ENCODE results near the gene PFDN6. TPM values are rescaled to one million over a fixed set of nuclear protein-coding genes. Genes with fewer than 3 reads are reported as not detected.

PFDN6 gene
- total RNA-seq, 1 experiment from 2014 or later = 101 TPM

DNA sequence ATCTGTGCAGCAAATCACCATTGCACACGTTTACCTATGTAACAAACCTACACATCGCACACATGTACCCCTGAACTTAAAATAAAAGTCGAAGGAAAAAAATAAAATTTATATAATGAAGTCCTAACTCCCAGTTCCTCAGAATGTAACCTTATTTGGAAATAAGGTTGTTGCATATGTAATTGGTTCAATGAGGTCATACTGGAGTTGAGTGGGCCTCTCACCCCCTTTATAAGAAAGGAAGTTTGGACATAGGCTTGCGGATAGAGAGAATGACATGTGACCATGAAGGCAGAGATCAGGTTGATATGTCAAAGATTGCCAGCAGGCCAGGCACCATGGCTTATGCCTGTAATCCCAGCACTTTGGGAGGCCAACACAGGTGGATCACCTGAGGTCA lies 44.3 kb downstream of the PFDN6 start:
- in situ Hi-C loops (cut with HindIII; ENCODE audit: low pct_unique_long_range_greater_than_20kb, low sequenced_read_pairs) = no loop called here
- TF ChIP-seq CTCF (IDR thresholded peaks at IDR 0.05) (no peak), POLR2AphosphoS5 (IDR thresholded peaks at IDR 0.05; ENCODE audit: low read depth, low read length) (no peak), TCF7L2 (IDR thresholded peaks at IDR 0.05; ENCODE audit: low read depth, low read length) (no peak), SIN3A (IDR thresholded peaks at IDR 0.05; ENCODE audit: borderline replicate concordance, insufficient read depth, low read depth, low read length) (no peak), REST (IDR thresholded peaks at IDR 0.05; ENCODE audit: insufficient read depth in 1 of 2, low read depth in 2 of 2, low read length in 1 of 2) (no peak)
- H3K9me3 ChIP-seq (ENCODE audit: control insufficient read depth, insufficient read depth, low read depth, low read length) = no peaks in the 10 kb centered on the region
- ATAC-seq (no peak), DNase-seq (ENCODE audit: low read depth, low spot score) (no peak)
- no peak overlapping the region for H3K4me3 ChIP-seq (ENCODE audit: low read depth in 2 of 2, low read length in 2 of 2)
- ChIA-PET POLR2A (no interaction called here), CTCF (no interaction called here)
- no TSS peak for BruUV-seq (replicated peaks)
- intact Hi-C loops (cut with micrococcal nuclease; ENCODE audit: unreplicated experiment) = no loop called here
- no peak overlapping the region for H3K27ac ChIP-seq (ENCODE audit: low read length)
- H3K4me1 ChIP-seq (ENCODE audit: control insufficient read depth, insufficient read depth, low read length) = no peaks in the 10 kb centered on the region
- no peaks in the 10 kb centered on the region for H3K36me3 ChIP-seq (ENCODE audit: control insufficient read depth, insufficient read depth, low read length)
- H3K27me3 ChIP-seq (ENCODE audit: control insufficient read depth, insufficient read depth, low read length) = no peaks in the 10 kb centered on the region

DNA sequence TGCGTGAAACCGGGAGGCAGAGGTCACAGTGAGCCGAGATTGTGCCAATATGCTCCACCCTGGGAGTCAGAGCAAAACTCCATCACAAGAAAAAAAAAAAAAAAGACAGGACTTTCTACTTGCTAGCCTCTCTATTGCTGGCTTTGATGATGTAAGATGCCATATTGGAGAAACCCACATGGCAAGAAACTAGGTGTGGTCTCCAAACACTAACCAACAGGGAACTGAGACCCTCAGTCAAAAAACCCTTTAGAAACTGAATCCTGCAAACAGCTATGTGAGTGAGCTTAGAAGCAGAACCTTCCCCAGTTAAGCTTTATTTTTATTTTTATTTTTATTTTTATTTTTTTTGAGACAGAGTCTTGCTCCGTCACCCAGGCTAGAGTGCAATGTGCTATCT lies 46.5 kb downstream of the PFDN6 start:
- BruUV-seq (replicated peaks) = no TSS peak
- Histone ChIP-seq H3K4me1 (ENCODE audit: control insufficient read depth, insufficient read depth, low read length) (no peaks in the 10 kb centered on the region), H3K4me3 (ENCODE audit: low read depth in 2 of 2, low read length in 2 of 2) (no peak overlapping the region), H3K27me3 (ENCODE audit: control insufficient read depth, insufficient read depth, low read length) (no peaks in the 10 kb centered on the region), H3K36me3 (ENCODE audit: control insufficient read depth, insufficient read depth, low read length) (no peaks in the 10 kb centered on the region), H3K27ac (ENCODE audit: low read length) (no peak overlapping the region), H3K9me3 (ENCODE audit: control insufficient read depth, insufficient read depth, low read depth, low read length) (no peaks in the 10 kb centered on the region)
- ATAC-seq = no peak
- ChIA-PET POLR2A (interaction anchor here (0.5 kb wide), 1 partner anchor 58 kb away, joined by 8 read pairs; no protein-coding TSS in a partner anchor), CTCF (interaction anchor here (0.6 to 1.5 kb wide), 2 partner anchors 9 to 38 kb away, joined by 4 to 7 read pairs; no protein-coding TSS in a partner anchor)
- TF ChIP-seq TCF7L2 (IDR thresholded peaks at IDR 0.05; ENCODE audit: low read depth, low read length) = no peak
- TF ChIP-seq CTCF (IDR thresholded peaks at IDR 0.05) = no peak
- no peak for TF ChIP-seq SIN3A (IDR thresholded peaks at IDR 0.05; ENCODE audit: borderline replicate concordance, insufficient read depth, low read depth, low read length)
- TF ChIP-seq POLR2AphosphoS5 (IDR thresholded peaks at IDR 0.05; ENCODE audit: low read depth, low read length) = no peak
- no peak for TF ChIP-seq REST (IDR thresholded peaks at IDR 0.05; ENCODE audit: insufficient read depth in 1 of 2, low read depth in 2 of 2, low read length in 1 of 2)
- in situ Hi-C loops (cut with HindIII; ENCODE audit: low pct_unique_long_range_greater_than_20kb, low sequenced_read_pairs) = no loop called here
- no peak for DNase-seq (ENCODE audit: low read depth, low spot score)
- intact Hi-C loops (cut with micrococcal nuclease; ENCODE audit: unreplicated experiment) = no loop called here

Data from Panc1 (cell line).